Prostate gland (tissue), 2 donors: ENCODE results near the gene ASXL1.

Experiments
- POLR2A ChIP-seq: fragments of 450-650 bp; IDR thresholded peaks from one replicate; pipeline ENCODE4 v1.6.1; 2016; ENCODE audit warnings: antibody characterized with exemption, mild to moderate bottlenecking
- POLR2AphosphoS5 ChIP-seq: sonication (generic); formaldehyde crosslinking; IDR thresholded peaks from one replicate; pipeline ENCODE4 v1.6.1; 2017; ENCODE audit warnings: antibody characterized with exemption
- TF ChIP-seq, protein P1 (sequence below), 4 experiments: fragments of 200-600 bp in 2 of 4; fragments of 450-650 bp in 2 of 4; sonication (generic) in 2 of 4; IDR thresholded peaks; 1 replicate in 3 of 4; 2 replicates in 1 of 4; pipeline ENCODE4 v1.5.1; 2016 to 2019; ENCODE audit warnings: antibody characterized with exemption in 4 of 4, mild to moderate bottlenecking in 2 of 4, moderate library complexity in 2 of 4

DNA sequence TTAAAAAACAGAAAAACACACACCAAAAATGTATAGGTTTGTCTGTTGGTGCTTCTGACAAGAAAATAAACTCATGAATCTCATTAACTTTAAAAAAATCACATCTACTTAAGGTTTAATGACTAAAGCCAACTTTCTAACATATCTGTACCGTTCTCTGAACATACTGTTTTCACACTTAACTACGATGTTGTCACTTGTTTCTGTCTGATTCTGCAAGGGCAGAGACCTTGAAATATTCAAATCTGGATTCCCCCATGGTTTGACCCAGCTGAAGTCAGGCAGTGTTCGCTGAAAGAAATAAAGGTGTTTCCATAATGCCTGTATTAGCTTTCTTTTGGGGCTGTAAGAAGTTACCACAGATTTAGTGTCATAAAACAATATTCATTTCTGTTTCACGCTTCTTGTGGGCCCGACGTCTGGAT, 2.7 kb upstream of the ASXL1 start:
- TF ChIP-seq, protein P1, sequence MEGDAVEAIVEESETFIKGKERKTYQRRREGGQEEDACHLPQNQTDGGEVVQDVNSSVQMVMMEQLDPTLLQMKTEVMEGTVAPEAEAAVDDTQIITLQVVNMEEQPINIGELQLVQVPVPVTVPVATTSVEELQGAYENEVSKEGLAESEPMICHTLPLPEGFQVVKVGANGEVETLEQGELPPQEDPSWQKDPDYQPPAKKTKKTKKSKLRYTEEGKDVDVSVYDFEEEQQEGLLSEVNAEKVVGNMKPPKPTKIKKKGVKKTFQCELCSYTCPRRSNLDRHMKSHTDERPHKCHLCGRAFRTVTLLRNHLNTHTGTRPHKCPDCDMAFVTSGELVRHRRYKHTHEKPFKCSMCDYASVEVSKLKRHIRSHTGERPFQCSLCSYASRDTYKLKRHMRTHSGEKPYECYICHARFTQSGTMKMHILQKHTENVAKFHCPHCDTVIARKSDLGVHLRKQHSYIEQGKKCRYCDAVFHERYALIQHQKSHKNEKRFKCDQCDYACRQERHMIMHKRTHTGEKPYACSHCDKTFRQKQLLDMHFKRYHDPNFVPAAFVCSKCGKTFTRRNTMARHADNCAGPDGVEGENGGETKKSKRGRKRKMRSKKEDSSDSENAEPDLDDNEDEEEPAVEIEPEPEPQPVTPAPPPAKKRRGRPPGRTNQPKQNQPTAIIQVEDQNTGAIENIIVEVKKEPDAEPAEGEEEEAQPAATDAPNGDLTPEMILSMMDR (IDR thresholded peaks at IDR 0.05): no peak
- no peak for TF ChIP-seq POLR2AphosphoS5
- no peak for TF ChIP-seq POLR2A
